Measurements from ENCODE around the gene HSPA1B.

- TF ChIP-seq CTCF (IDR thresholded peaks at IDR 0.05; ENCODE audit: low read depth, low read length) = no peak
- no peak for TF ChIP-seq POLR2A (IDR thresholded peaks at IDR 0.05; ENCODE audit: extremely low read depth, insufficient read length)
- TF ChIP-seq MAX (IDR thresholded peaks at IDR 0.05; ENCODE audit: low read depth, low read length) = no peak
- TF ChIP-seq MYC (IDR thresholded peaks at IDR 0.05; ENCODE audit: low read depth, low read length) = no peak
Measured at GRCh38 chr6:31836474-31837368, 9.2 kb downstream of the HSPA1B start.

Data from NB4 (cell line).